ENCODE results near the gene STIMATE.

DNA sequence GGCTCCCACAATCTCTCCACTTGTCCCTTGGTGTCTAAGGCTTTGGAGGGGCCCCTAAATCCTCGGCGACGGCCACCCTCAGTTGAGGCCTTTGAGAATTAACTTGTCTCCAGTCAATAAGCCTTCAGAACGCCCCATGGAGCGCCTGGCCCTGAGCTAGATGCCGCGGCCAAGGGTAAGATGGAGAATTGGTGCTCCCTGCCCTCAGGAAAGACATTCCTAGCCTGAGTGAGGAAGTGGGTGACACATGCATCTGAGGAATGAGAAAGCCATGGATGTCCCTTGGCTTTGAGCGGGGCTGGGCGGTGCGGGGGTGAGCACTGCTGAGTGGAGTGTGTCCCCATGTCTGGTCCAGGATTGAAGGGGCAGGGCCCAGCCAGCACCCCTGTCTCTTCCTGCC, 80.1 kb downstream of the STIMATE start:
- no peak for TF ChIP-seq EZH2phosphoT487 (IDR thresholded peaks at IDR 0.05; ENCODE audit: unreplicated experiment)
- TF ChIP-seq, protein P1, sequence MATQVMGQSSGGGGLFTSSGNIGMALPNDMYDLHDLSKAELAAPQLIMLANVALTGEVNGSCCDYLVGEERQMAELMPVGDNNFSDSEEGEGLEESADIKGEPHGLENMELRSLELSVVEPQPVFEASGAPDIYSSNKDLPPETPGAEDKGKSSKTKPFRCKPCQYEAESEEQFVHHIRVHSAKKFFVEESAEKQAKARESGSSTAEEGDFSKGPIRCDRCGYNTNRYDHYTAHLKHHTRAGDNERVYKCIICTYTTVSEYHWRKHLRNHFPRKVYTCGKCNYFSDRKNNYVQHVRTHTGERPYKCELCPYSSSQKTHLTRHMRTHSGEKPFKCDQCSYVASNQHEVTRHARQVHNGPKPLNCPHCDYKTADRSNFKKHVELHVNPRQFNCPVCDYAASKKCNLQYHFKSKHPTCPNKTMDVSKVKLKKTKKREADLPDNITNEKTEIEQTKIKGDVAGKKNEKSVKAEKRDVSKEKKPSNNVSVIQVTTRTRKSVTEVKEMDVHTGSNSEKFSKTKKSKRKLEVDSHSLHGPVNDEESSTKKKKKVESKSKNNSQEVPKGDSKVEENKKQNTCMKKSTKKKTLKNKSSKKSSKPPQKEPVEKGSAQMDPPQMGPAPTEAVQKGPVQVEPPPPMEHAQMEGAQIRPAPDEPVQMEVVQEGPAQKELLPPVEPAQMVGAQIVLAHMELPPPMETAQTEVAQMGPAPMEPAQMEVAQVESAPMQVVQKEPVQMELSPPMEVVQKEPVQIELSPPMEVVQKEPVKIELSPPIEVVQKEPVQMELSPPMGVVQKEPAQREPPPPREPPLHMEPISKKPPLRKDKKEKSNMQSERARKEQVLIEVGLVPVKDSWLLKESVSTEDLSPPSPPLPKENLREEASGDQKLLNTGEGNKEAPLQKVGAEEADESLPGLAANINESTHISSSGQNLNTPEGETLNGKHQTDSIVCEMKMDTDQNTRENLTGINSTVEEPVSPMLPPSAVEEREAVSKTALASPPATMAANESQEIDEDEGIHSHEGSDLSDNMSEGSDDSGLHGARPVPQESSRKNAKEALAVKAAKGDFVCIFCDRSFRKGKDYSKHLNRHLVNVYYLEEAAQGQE (IDR thresholded peaks at IDR 0.05; ENCODE audit: unreplicated experiment): no peak
- TF ChIP-seq, protein P2, sequence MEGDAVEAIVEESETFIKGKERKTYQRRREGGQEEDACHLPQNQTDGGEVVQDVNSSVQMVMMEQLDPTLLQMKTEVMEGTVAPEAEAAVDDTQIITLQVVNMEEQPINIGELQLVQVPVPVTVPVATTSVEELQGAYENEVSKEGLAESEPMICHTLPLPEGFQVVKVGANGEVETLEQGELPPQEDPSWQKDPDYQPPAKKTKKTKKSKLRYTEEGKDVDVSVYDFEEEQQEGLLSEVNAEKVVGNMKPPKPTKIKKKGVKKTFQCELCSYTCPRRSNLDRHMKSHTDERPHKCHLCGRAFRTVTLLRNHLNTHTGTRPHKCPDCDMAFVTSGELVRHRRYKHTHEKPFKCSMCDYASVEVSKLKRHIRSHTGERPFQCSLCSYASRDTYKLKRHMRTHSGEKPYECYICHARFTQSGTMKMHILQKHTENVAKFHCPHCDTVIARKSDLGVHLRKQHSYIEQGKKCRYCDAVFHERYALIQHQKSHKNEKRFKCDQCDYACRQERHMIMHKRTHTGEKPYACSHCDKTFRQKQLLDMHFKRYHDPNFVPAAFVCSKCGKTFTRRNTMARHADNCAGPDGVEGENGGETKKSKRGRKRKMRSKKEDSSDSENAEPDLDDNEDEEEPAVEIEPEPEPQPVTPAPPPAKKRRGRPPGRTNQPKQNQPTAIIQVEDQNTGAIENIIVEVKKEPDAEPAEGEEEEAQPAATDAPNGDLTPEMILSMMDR (conservative IDR thresholded peaks at IDR 0.05; ENCODE audit: low read depth in 2 of 2): no peak

All from GM23338 (cell line).